Hepatocyte (in vitro differentiated cells): Measurements from ENCODE around the gene TTLL10. TPM values are rescaled to one million over a fixed set of nuclear protein-coding genes. Genes with fewer than 3 reads are reported as not detected.

Experiments
- DNase-seq: peaks from one replicate; pipeline ENCODE4 v3.0.0-alpha.2; 2016; ENCODE audit warnings: low spot score
- H2AFZ ChIP-seq: fragments of 200-600 bp; sonication (generic); 2 replicates; pipeline ENCODE4 v1.6.0; 2016; ENCODE audit warnings: antibody characterized with exemption, mild to moderate bottlenecking
- H3K27ac ChIP-seq: fragments of 200-600 bp; sonication (generic); 2 replicates; pipeline ENCODE4 v1.5.1; 2016; ENCODE audit warnings: mild to moderate bottlenecking
- H3K27me3 ChIP-seq: fragments of 200-600 bp; sonication (generic); 2 replicates; pipeline ENCODE4 v1.6.1; 2016
- H3K36me3 ChIP-seq: fragments of 200-600 bp; sonication (generic); replicated peaks from 2 replicates; pipeline ENCODE4 v1.5.1; 2016; ENCODE audit warnings: low read depth; ENCODE audit not compliant: insufficient read depth
- H3K4me1 ChIP-seq: fragments of 200-600 bp; sonication (generic); 2 replicates; pipeline ENCODE4 v1.5.1; 2016; ENCODE audit warnings: mild to moderate bottlenecking, moderate library complexity; ENCODE audit not compliant: insufficient read depth
- H3K4me2 ChIP-seq: fragments of 200-600 bp; sonication (generic); 2 replicates; pipeline ENCODE4 v1.6.0; 2016
- H3K4me3 ChIP-seq: fragments of 200-600 bp; sonication (generic); 2 replicates; pipeline ENCODE4 v1.5.1; 2016; ENCODE audit warnings: mild to moderate bottlenecking
- H3K79me2 ChIP-seq: fragments of 200-600 bp; sonication (generic); 2 replicates; pipeline ENCODE4 v1.6.0; 2017; ENCODE audit warnings: mild to moderate bottlenecking
- H3K9me2 ChIP-seq: fragments of 200-600 bp; sonication (generic); replicated peaks from 2 replicates; pipeline ENCODE4 v1.6.0; 2017; ENCODE audit warnings: mild to moderate bottlenecking; ENCODE audit not compliant: insufficient read depth
- H3K9me3 ChIP-seq: fragments of 200-600 bp; sonication (generic); 2 replicates; pipeline ENCODE4 v1.5.1; 2016; ENCODE audit warnings: low read depth, mild to moderate bottlenecking
- H4K20me1 ChIP-seq: fragments of 200-600 bp; sonication (generic); 2 replicates; pipeline ENCODE4 v1.6.0; 2016; ENCODE audit warnings: mild to moderate bottlenecking; ENCODE audit not compliant: insufficient read depth, poor library complexity, severe bottlenecking
- CTCF ChIP-seq: fragments of 200-600 bp; sonication (generic); IDR thresholded peaks from 2 replicates; pipeline ENCODE4 v1.5.1; 2016; ENCODE audit warnings: antibody characterized with exemption, mild to moderate bottlenecking; ENCODE audit not compliant: poor library complexity
- EZH2 ChIP-seq: fragments of 200-600 bp; sonication (generic); IDR thresholded peaks from 2 replicates; pipeline ENCODE4 v1.6.1; 2016; ENCODE audit warnings: antibody characterized with exemption, mild to moderate bottlenecking, borderline replicate concordance
- EZH2phosphoT487 ChIP-seq: fragments of 200-600 bp; sonication (generic); IDR thresholded peaks from one replicate; pipeline ENCODE4 v1.6.1; 2018; ENCODE audit warnings: antibody characterized with exemption, mild to moderate bottlenecking, low read depth, moderate library complexity; ENCODE audit not compliant: unreplicated experiment, severe bottlenecking
- WGBS: methylation state at CpG from one replicate; pipeline ENCODE4 v1.1.6; 2016; ENCODE audit warnings: low lambda C conversion rate; ENCODE audit errors: missing lambda C conversion rate; 5-methylcytosine and 5-hydroxymethylcytosine counted together
- polyA plus RNA-seq: library from polyadenylated mRNA; unstranded; fragments of >200 nt; fragmentation: Nextera tagmentation; extraction: Ambion mirVana; gene quantifications from 2 replicates; pipeline ENCODE4 v1.2.1, GENCODE V29; 2016
- total RNA-seq: library from RNA; depleted of rRNA; stranded (reverse); fragments of >200 nt; gene quantifications from 2 replicates; pipeline ENCODE4 v1.2.3, GENCODE V29; 2014

Gene TTLL10
- total and polyA plus RNA-seq, 2 experiments from 2014 or later, result 0.69 TPM; not detected in 1

GRCh38 chr1:1182491-1183220, 9.0 kb downstream of the TTLL10 start:
- no peak for DNase-seq
- Histone ChIP-seq H3K4me2 (no peak overlapping the region), H3K79me2 (no peaks in the 10 kb centered on the region), H3K27me3 (no peaks in the 10 kb centered on the region), H3K4me1 (no peaks in the 10 kb centered on the region), H3K36me3 (no peaks in the 10 kb centered on the region), H3K4me3 (no peak overlapping the region), H3K27ac (no peak overlapping the region), H2AFZ (no peak overlapping the region), H3K9me2 (no peaks in the 10 kb centered on the region), H3K9me3 (no peaks in the 10 kb centered on the region), H4K20me1 (no peaks in the 10 kb centered on the region)
- TF ChIP-seq EZH2phosphoT487, result no peak
- no peak for TF ChIP-seq EZH2
- TF ChIP-seq CTCF, result no peak
- 93% methylated on average over 36 of the region's 39 CpGs for WGBS

GRCh38 chr1:1183221-1183747, 9.6 kb downstream of the TTLL10 start:
- TF ChIP-seq EZH2 (no peak), CTCF (no peak), EZH2phosphoT487 (no peak)
- no peak overlapping the region for H3K27ac ChIP-seq
- DNase-seq, result no peak
- no peaks in the 10 kb centered on the region for H3K79me2 ChIP-seq
- H4K20me1 ChIP-seq, result no peaks in the 10 kb centered on the region
- no peaks in the 10 kb centered on the region for H3K9me2 ChIP-seq
- WGBS, result 95% methylated on average over 21 of the region's 21 CpGs
- no peaks in the 10 kb centered on the region for H3K27me3 ChIP-seq
- no peak overlapping the region for H3K4me3 ChIP-seq
- H2AFZ ChIP-seq, result no peak overlapping the region
- H3K9me3 ChIP-seq, result no peaks in the 10 kb centered on the region
- no peak overlapping the region for H3K4me2 ChIP-seq
- no peaks in the 10 kb centered on the region for H3K4me1 ChIP-seq
- H3K36me3 ChIP-seq, result no peaks in the 10 kb centered on the region

- Histone ChIP-seq H3K79me2 (no peaks in the 10 kb centered on the region), H3K27ac (no peak overlapping the region), H3K4me2 (no peak overlapping the region), H3K9me2 (no peaks in the 10 kb centered on the region), H2AFZ (no peak overlapping the region), H3K9me3 (no peaks in the 10 kb centered on the region), H3K4me3 (no peak overlapping the region), H3K36me3 (no peaks in the 10 kb centered on the region), H3K4me1 (no peaks in the 10 kb centered on the region), H4K20me1 (no peaks in the 10 kb centered on the region), H3K27me3 (no peaks in the 10 kb centered on the region)
- WGBS, result 90% methylated on average over 29 of the region's 33 CpGs
- no peak for TF ChIP-seq CTCF
- TF ChIP-seq EZH2, result no peak
- TF ChIP-seq EZH2phosphoT487, result no peak
- no peak for DNase-seq
These were observed 10.4 kb downstream of the TTLL10 start for GRCh38 chr1:1183833-1184775.
